Measurements from ENCODE around the gene DRC7. TPM values are rescaled to one million over a fixed set of nuclear protein-coding genes. Genes with fewer than 3 reads are reported as not detected.

Gene DRC7, protein sequence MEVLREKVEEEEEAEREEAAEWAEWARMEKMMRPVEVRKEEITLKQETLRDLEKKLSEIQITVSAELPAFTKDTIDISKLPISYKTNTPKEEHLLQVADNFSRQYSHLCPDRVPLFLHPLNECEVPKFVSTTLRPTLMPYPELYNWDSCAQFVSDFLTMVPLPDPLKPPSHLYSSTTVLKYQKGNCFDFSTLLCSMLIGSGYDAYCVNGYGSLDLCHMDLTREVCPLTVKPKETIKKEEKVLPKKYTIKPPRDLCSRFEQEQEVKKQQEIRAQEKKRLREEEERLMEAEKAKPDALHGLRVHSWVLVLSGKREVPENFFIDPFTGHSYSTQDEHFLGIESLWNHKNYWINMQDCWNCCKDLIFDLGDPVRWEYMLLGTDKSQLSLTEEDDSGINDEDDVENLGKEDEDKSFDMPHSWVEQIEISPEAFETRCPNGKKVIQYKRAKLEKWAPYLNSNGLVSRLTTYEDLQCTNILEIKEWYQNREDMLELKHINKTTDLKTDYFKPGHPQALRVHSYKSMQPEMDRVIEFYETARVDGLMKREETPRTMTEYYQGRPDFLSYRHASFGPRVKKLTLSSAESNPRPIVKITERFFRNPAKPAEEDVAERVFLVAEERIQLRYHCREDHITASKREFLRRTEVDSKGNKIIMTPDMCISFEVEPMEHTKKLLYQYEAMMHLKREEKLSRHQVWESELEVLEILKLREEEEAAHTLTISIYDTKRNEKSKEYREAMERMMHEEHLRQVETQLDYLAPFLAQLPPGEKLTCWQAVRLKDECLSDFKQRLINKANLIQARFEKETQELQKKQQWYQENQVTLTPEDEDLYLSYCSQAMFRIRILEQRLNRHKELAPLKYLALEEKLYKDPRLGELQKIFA
- not detected in 2 replicates for total RNA-seq (2022)
- percentile 6 among the genes with signal in this experiment for Bru-seq, nascent RNA
- percentile 3 among the genes with signal in this experiment for BruChase-seq, experiment 1, labeled RNA remaining after a 6-hour chase
- BruChase-seq, experiment 2, labeled RNA remaining after a 2-hour chase, result not detected
- long read RNA-seq, result 0 reads

DNA sequence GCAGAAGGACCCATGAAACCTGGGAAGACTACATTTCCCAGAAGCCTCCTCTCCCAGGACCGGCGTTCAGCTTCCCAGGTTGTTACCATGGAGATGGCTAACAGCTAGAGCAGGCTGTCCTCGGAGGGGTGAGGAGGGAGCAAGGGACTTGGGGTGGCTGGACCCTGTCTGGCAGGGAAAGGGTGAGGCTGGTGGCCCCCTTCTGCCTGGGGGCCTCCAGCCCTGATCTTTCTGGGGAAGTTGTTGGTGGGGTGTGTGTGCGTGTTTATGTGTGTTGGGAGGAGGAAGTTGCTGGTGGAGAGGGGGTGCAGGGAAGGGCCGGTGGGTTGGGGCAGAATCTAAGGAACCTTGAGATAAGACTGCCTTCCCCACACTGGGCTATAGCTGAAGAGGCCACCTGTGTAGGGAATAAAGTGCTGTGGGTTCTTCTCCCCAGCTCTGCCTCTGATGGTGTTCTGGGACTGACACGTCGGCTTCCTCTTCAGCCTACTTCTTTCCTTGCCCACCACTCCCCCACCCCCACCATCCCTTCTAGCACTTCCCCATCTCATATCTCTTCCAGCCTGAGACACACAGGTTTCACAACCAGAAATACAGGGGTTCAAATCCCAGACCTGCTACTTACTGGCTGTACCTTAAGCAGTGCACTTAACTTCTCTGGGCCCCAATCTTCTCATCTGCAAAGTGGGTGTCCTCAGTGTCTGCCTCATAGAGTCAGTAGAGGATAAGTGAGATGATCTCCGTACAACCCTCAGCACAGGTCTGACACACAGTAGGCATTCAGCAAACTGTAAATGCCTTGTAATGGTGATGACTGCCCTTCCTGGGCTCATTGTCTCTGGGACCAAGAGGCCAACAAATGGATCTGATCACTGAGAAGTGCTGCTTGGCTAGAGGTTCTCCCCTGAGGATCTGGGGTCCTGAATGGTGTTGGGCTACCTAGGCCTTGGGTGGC, at the start of gene DRC7:
DRC7 (plus strand) TSS at position 82 of the 955 bp plus-strand sequence. CDS start 3,144 bp downstream, outside the sequence.
- intact Hi-C loops (cut with micrococcal nuclease), result no loop called here
- TF ChIP-seq, protein P1, sequence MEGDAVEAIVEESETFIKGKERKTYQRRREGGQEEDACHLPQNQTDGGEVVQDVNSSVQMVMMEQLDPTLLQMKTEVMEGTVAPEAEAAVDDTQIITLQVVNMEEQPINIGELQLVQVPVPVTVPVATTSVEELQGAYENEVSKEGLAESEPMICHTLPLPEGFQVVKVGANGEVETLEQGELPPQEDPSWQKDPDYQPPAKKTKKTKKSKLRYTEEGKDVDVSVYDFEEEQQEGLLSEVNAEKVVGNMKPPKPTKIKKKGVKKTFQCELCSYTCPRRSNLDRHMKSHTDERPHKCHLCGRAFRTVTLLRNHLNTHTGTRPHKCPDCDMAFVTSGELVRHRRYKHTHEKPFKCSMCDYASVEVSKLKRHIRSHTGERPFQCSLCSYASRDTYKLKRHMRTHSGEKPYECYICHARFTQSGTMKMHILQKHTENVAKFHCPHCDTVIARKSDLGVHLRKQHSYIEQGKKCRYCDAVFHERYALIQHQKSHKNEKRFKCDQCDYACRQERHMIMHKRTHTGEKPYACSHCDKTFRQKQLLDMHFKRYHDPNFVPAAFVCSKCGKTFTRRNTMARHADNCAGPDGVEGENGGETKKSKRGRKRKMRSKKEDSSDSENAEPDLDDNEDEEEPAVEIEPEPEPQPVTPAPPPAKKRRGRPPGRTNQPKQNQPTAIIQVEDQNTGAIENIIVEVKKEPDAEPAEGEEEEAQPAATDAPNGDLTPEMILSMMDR (IDR thresholded peaks at IDR 0.05; ENCODE audit: unreplicated experiment), result no peak
- peak within 1 kb of the TSS; percentile 10 for H3K4me3 Mint-ChIP-seq (ENCODE audit: unreplicated experiment)
- DNase-seq (ENCODE audit: unreplicated experiment), result peak; percentile 46
- ChIA-PET CTCF (interaction anchor here (0.5 to 0.9 kb wide), 3 partner anchors 24 to 125 kb away, joined by 3 read pairs; no protein-coding TSS in a partner anchor), POLR2A (interaction anchor here (0.7 kb wide), 1 partner anchor 77 kb away, joined by 3 read pairs; no protein-coding TSS in a partner anchor)
- H3K4me1 Mint-ChIP-seq (ENCODE audit: insufficient read depth, unreplicated experiment), result no peaks in the 10 kb centered on the region
- H3K36me3 Mint-ChIP-seq (ENCODE audit: insufficient read depth, unreplicated experiment), result no peaks in the 10 kb centered on the region
- no peak within 1 kb of the TSS for H3K27ac Mint-ChIP-seq (ENCODE audit: low read depth, unreplicated experiment)
- peaks cover 20% of the 10 kb centered on the region for H3K27me3 Mint-ChIP-seq (ENCODE audit: insufficient read depth, unreplicated experiment)
- H3K9me3 Mint-ChIP-seq (ENCODE audit: unreplicated experiment), result no peaks in the 10 kb centered on the region
- no TSS peak for BruUV-seq (replicated peaks)

DNA sequence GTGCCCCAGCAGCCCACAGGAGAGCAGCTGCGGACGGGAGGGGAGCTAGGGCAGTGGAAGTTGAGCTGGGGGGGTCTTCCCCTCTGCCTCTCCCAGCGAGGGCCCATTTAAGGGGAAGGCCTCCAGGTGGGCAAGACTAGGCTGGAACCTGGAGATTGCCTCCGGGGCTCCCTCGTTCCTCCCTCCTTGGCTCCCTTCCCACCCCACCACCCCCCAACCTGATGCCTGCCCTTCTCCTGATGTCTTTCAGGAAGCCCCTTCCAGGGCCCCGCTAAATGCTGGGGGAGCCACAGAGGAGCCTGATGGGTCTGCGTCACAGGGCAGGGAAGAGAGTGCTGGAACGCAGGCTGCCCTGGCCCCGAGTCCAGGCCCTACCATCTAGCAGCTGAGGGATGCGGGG, 49.4 kb upstream of the DRC7 start:
- H3K4me1 Mint-ChIP-seq (ENCODE audit: insufficient read depth, unreplicated experiment), result peaks cover 7% of the 10 kb centered on the region
- no peaks in the 10 kb centered on the region for H3K27me3 Mint-ChIP-seq (ENCODE audit: insufficient read depth, unreplicated experiment)
- no peak overlapping the region for H3K27ac Mint-ChIP-seq (ENCODE audit: low read depth, unreplicated experiment)
- DNase-seq (ENCODE audit: unreplicated experiment), result no peak
- no TSS peak for BruUV-seq (replicated peaks)
- no peaks in the 10 kb centered on the region for H3K9me3 Mint-ChIP-seq (ENCODE audit: unreplicated experiment)
- no peak overlapping the region for H3K4me3 Mint-ChIP-seq (ENCODE audit: unreplicated experiment)
- ChIA-PET POLR2A (no interaction called here), CTCF (interaction anchor here (0.5 to 5.9 kb wide), 6 partner anchors 10 to 68 kb away, joined by 3 to 141 read pairs (median 4); no protein-coding TSS in a partner anchor)
- no peaks in the 10 kb centered on the region for H3K36me3 Mint-ChIP-seq (ENCODE audit: insufficient read depth, unreplicated experiment)
- intact Hi-C loops (cut with micrococcal nuclease), result no loop called here
- TF ChIP-seq, protein P1 (IDR thresholded peaks at IDR 0.05; ENCODE audit: unreplicated experiment), result no peak

DNA sequence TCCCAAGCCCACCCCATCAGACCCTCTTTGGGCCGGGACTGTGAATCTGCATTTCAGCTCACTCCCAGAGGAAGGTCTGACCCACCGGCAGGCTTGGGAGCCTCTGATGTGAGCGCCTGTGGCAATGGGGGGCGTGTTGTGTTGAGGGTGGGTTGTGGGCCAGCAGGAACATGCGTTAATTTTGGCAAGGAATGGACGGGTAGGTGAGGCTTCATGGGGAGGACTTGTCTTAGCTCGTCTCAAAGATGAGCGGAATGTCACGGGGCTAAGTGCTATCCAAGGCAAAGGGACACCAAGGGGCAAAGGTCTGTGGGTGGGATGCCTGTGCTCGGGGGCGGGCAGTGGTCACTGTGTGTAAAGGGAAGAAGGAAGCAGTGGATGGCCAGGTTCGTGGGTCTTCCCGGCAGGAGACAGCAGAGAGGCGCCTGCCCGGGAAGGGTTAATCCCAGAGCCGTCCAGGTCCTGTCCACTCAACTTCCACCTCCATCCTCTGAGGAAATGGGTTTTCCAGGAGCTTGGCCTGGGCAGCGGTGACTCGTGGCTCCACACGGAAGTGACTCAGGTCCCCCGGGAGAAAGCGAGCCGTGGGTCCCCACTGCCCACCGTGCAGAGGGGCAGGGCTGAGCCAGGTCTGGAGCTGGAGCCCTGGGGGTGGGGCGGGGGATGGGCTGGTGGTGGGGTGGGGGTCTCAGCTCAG, 48.8 kb upstream of the DRC7 start:
- DNase-seq (ENCODE audit: unreplicated experiment), result no peak
- H3K36me3 Mint-ChIP-seq (ENCODE audit: insufficient read depth, unreplicated experiment), result no peaks in the 10 kb centered on the region
- no peak overlapping the region for H3K27ac Mint-ChIP-seq (ENCODE audit: low read depth, unreplicated experiment)
- H3K4me3 Mint-ChIP-seq (ENCODE audit: unreplicated experiment), result no peak overlapping the region
- H3K4me1 Mint-ChIP-seq (ENCODE audit: insufficient read depth, unreplicated experiment), result peaks cover 7% of the 10 kb centered on the region
- intact Hi-C loops (cut with micrococcal nuclease), result no loop called here
- H3K9me3 Mint-ChIP-seq (ENCODE audit: unreplicated experiment), result no peaks in the 10 kb centered on the region
- ChIA-PET CTCF (interaction anchor here (0.5 to 5.9 kb wide), 10 partner anchors 9 to 218 kb away, joined by 3 to 141 read pairs (median 5); partner anchors contain the start of gene ADGRG1), POLR2A (interaction anchor here (0.7 kb wide), 1 partner anchor 17 kb away, joined by 4 read pairs; the partner anchor contains the start of gene ADGRG1)
- no TSS peak for BruUV-seq (replicated peaks)
- no peaks in the 10 kb centered on the region for H3K27me3 Mint-ChIP-seq (ENCODE audit: insufficient read depth, unreplicated experiment)
- TF ChIP-seq, protein P1 (IDR thresholded peaks at IDR 0.05; ENCODE audit: unreplicated experiment), result no peak

All from MCF 10A (cell line).